Nephron progenitor cell (in vitro differentiated cells): ENCODE results near the gene STK33.

ENCODE experiments used
- DNase-seq: peaks from one replicate; pipeline ENCODE4 v3.0.0; 2021
- H3K27ac Mint-ChIP-seq: 2 replicates; pipeline ENCODE4 v1.8.0; 2021; ENCODE audit warnings: mild to moderate bottlenecking, moderate library complexity, mixed read lengths
- H3K27me3 Mint-ChIP-seq: 2 replicates; pipeline ENCODE4 v1.8.0; 2021; ENCODE audit warnings: mild to moderate bottlenecking, low read depth, mixed read lengths; ENCODE audit not compliant: poor library complexity
- H3K36me3 Mint-ChIP-seq: 2 replicates; pipeline ENCODE4 v1.8.0; 2021; ENCODE audit warnings: low read depth, mixed read lengths
- H3K4me1 Mint-ChIP-seq: 2 replicates; pipeline ENCODE4 v1.8.0; 2021; ENCODE audit warnings: mixed read lengths
- H3K4me3 Mint-ChIP-seq: 2 replicates; pipeline ENCODE4 v1.8.0; 2021; ENCODE audit warnings: mild to moderate bottlenecking, moderate library complexity, mixed read lengths
- H3K9me3 Mint-ChIP-seq: 2 replicates; pipeline ENCODE4 v1.8.0; 2021; ENCODE audit warnings: mild to moderate bottlenecking, moderate library complexity, mixed read lengths
- TF ChIP-seq, protein P1 (sequence below): fragments of 200-600 bp; sonication (generic); IDR thresholded peaks from 2 replicates; pipeline ENCODE4 v1.5.0; 2021; ENCODE audit warnings: antibody characterized with exemption

Gene STK33

GRCh38 chr11:8381871-8382396 is 212.1 kb downstream of the STK33 start:
- TF ChIP-seq, protein P1, sequence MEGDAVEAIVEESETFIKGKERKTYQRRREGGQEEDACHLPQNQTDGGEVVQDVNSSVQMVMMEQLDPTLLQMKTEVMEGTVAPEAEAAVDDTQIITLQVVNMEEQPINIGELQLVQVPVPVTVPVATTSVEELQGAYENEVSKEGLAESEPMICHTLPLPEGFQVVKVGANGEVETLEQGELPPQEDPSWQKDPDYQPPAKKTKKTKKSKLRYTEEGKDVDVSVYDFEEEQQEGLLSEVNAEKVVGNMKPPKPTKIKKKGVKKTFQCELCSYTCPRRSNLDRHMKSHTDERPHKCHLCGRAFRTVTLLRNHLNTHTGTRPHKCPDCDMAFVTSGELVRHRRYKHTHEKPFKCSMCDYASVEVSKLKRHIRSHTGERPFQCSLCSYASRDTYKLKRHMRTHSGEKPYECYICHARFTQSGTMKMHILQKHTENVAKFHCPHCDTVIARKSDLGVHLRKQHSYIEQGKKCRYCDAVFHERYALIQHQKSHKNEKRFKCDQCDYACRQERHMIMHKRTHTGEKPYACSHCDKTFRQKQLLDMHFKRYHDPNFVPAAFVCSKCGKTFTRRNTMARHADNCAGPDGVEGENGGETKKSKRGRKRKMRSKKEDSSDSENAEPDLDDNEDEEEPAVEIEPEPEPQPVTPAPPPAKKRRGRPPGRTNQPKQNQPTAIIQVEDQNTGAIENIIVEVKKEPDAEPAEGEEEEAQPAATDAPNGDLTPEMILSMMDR = no peak
- peaks cover 12% of the 10 kb centered on the region for H3K9me3 Mint-ChIP-seq
- no peak overlapping the region for H3K4me3 Mint-ChIP-seq
- H3K4me1 Mint-ChIP-seq = peaks cover 38% of the 10 kb centered on the region
- no peak for DNase-seq
- no peak overlapping the region for H3K27ac Mint-ChIP-seq
- H3K27me3 Mint-ChIP-seq = no peaks in the 10 kb centered on the region
- peaks cover 17% of the 10 kb centered on the region for H3K36me3 Mint-ChIP-seq

GRCh38 chr11:8381343-8381742 is 212.7 kb downstream of the STK33 start:
- DNase-seq = no peak
- no peak overlapping the region for H3K4me3 Mint-ChIP-seq

GRCh38 chr11:8375932-8376331 is 218.1 kb downstream of the STK33 start:
- DNase-seq = no peak
- TF ChIP-seq, protein P1 = no peak
- Mint-ChIP-seq H3K27me3 (peaks cover 10% of the 10 kb centered on the region), H3K4me1 (peaks cover 6% of the 10 kb centered on the region), H3K4me3 (no peak overlapping the region), H3K9me3 (peaks cover 15% of the 10 kb centered on the region), H3K27ac (no peak overlapping the region), H3K36me3 (peaks cover 21% of the 10 kb centered on the region)

More at GRCh38 chr11:8381343-8381742, 212.7 kb downstream of the STK33 start:
- peaks cover 3% of the 10 kb centered on the region for H3K27me3 Mint-ChIP-seq
- no peak overlapping the region for H3K27ac Mint-ChIP-seq
- TF ChIP-seq, protein P1 = no peak
- peaks cover 33% of the 10 kb centered on the region for H3K4me1 Mint-ChIP-seq
- H3K36me3 Mint-ChIP-seq = peaks cover 17% of the 10 kb centered on the region
- H3K9me3 Mint-ChIP-seq = peaks cover 12% of the 10 kb centered on the region

GRCh38 chr11:8375460-8375859 is 218.6 kb downstream of the STK33 start:
- no peak overlapping the region for H3K4me3 Mint-ChIP-seq
- TF ChIP-seq, protein P1 = no peak
- no peak for DNase-seq
- H3K27ac Mint-ChIP-seq = no peak overlapping the region
- H3K4me1 Mint-ChIP-seq = peaks cover 6% of the 10 kb centered on the region
- peaks cover 12% of the 10 kb centered on the region for H3K27me3 Mint-ChIP-seq
- H3K36me3 Mint-ChIP-seq = peaks cover 25% of the 10 kb centered on the region
- peaks cover 19% of the 10 kb centered on the region for H3K9me3 Mint-ChIP-seq

DNA sequence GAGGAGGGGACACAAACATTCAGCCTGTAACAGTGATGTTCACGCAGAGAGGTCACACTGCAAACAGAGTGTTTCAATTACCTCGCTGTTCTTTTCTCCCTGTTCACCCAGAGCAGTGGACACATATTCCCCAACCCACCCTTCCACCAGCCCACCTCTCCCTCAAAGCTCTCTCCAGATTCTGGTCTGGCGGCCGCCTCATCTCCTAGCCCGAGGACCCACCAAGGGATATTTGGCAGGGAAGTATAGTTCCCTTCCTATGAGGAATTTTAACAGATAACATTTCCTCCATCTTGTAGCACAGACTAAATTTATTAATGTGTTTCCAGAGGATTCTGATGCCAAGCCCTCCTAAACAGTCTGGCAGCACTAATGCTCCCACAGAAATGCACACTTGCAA is 219.3 kb downstream of the STK33 start:
- peaks cover 6% of the 10 kb centered on the region for H3K4me1 Mint-ChIP-seq
- TF ChIP-seq, protein P1 = no peak
- no peak for DNase-seq
- peaks cover 17% of the 10 kb centered on the region for H3K9me3 Mint-ChIP-seq
- H3K27ac Mint-ChIP-seq = no peak overlapping the region
- H3K27me3 Mint-ChIP-seq = peaks cover 12% of the 10 kb centered on the region
- no peak overlapping the region for H3K4me3 Mint-ChIP-seq
- H3K36me3 Mint-ChIP-seq = peaks cover 25% of the 10 kb centered on the region
